ENCODE measurements around the gene DSTN.

DSTN gene

DNA sequence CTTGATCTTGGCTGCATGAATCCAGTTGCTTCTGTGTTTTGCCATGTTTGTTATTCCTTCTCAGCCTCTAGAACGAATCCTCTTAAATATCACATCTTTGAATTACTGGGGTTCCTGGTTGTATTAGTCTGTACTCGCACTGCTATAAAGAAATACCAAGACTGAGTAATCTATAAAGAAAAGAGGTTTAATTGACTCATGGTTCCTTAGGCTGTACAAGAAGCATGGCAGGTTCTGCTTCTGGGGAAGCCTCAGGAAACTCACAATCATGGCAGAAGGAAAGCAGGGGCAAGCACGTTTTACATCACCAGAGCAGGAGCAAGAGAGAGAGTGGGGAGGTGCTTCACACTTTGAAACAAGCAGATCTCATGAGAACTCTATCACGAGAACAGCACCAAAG, 20.7 kb upstream of the DSTN start:
- no peak for DNase-seq (ENCODE audit: low read depth)

- no peak for DNase-seq (ENCODE audit: low read depth)
Measured at GRCh38 chr20:17555106-17555505, 14.8 kb upstream of the DSTN start.

DNA sequence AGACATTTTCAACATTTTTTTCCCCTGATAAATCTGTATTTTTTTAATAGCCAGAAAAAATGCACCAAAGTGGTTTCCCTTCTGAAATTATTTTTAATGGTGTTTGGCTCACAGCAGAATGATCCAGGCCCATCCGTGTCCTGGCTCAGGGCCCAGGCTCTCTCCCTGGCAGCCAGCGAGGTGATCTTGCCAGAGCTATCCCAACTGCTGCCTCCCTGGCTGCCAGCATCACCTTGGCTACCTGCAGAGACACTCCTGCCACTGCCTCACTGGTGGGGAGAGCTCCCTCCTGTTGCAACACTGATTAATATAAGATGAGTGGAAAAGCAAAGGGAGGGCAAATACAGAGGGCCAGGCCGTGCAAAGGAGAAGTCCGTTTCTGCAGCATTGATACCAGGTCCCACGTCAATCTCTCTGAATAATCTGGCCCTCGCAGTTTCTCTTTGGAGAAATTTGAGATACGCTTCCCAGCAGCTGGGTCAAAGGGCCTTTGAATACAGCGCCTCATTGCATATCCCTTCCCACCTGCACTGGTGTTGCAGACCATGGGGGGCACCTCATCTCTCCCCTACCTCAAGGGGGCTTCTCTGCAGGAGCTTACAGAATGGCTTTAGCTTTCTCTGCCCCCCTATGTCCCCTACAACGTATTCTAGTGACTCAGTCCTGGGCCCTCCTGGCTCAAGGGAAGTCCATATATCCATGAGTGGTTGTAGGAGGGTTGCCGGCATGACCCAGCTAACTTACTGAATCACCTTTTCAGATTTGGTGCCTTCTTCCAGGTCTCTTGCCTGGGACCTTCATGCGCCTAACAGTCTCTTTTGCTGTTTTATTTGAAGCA, 12.8 kb upstream of the DSTN start:
- peak; percentile 22 for DNase-seq (ENCODE audit: low read depth)

DNA sequence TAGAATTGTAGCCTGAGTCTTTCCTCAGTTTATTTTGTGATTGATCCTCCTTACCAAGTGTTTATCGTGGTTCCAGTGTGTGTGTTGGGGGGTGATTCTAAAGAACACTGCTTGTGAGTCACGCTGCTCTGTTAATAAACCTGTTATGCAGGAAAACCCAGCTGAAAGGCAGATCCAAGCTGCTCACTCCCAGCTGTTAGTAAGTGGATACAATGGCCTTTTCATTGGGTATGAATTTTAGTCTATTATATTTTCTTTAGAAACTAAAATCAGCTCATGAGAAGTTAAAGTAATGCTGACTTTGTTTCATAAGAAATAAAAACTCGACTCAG, 12.2 kb upstream of the DSTN start:
- peak; percentile 48 for DNase-seq (ENCODE audit: low read depth)

DNA sequence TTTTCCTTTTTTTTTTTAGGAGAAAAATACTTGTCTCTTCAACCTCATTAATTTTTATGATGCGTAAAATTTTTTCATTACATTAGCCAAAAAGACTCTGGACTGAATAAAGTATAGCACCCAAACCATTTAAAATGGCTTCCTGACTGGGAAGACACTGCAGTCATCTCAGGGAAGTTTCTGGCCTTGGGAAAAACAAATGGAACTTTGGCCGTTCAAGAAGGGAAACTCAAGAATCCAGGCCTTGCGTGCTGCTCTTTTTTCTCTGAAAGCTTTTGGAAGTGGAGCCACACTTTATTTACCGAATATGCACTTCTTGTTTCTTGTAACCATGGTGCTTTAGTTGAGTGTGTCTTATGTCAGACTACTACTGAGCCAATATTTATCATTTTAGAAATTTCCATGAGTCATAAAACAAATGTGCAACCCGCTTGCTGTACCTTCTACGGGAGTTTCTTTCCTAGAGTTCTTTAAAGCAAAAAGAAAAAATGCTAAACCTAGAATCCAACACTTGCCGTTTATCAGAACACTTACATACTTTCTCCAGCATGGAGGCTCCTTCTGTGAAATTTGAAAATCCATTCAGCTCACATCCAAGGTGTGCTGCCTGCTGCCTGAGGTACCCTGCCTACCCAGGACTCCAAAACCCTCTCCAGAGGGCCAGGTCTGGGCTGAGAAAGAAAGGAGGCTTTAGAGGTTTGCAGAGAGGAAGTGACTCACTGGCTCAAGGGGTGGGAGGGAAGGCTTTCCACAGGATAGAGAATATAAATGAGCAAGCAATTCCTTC, 11.5 kb upstream of the DSTN start:
- DNase-seq (ENCODE audit: low read depth) = peak; percentile 92

- DNase-seq (ENCODE audit: low read depth) = no peak
Measured at GRCh38 chr20:17558941-17559304, 11.0 kb upstream of the DSTN start.

- no peak for DNase-seq (ENCODE audit: low read depth)
Measured at GRCh38 chr20:17559338-17559737, 10.5 kb upstream of the DSTN start.

DNA sequence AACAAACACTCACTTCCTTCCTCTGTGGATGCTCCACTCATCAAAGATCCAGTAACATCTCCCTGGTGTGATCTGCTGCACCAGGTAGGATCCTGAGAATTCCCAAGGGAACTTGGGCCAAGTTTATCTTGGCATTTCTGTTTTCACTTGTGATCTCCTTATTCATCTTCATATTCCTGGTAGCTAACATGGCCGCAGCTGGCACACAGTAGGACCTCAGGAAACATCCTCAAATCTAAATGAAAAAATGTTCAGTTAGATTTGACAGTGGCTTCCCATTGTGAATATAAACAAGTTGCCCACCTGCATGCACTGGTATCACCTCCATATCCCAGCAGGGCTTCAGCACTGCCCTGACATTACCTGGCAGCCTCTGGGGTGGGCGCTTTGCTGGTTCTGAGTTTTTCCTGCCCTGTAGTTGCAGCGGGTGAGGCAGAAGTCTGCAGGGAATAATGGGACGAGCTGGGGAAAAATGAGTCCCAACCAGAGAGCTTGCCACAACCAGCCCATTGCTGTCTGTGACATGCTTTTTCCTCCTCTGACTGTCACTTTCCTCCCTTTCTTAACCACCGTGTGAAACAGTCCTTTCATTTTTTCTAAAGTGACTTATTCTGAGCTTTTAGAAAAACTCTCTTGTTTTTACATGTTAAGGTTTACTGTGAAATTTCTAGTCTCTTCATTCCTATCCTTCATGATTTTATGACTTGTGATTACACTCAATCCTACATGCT, 9.4 kb upstream of the DSTN start:
- no peak for DNase-seq (ENCODE audit: low read depth)

DNA sequence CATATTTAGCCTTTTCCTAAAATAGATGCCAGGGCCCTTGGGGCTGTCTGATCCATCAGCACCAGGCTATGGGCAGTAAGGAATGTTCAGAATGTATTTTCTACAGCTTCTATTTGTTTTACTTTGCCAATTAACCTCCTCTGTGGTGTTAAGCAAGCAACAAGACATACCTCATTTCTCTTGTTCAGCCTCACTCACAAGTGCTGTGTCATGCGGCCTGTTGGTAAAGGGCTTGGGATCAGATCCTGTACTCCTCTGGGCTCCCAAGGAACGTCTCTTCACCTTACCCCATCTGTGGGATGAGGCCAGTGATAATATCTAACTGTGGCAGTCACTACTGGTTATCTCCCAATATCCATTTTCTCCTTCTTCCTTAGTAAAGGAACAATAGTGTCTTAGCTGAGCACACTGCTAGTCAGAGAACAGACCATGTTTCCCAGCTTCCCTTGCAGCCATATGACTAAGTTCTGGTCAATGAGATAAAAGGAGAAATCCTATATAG, 7.0 kb upstream of the DSTN start:
- peak; percentile 98 for DNase-seq (ENCODE audit: low read depth)

GRCh38 chr20:17565169-17565845, 4.6 kb upstream of the DSTN start:
- DNase-seq (ENCODE audit: low read depth) = peak; percentile 62

GRCh38 chr20:17566345-17566744, 3.5 kb upstream of the DSTN start:
- DNase-seq (ENCODE audit: low read depth) = no peak

DNA sequence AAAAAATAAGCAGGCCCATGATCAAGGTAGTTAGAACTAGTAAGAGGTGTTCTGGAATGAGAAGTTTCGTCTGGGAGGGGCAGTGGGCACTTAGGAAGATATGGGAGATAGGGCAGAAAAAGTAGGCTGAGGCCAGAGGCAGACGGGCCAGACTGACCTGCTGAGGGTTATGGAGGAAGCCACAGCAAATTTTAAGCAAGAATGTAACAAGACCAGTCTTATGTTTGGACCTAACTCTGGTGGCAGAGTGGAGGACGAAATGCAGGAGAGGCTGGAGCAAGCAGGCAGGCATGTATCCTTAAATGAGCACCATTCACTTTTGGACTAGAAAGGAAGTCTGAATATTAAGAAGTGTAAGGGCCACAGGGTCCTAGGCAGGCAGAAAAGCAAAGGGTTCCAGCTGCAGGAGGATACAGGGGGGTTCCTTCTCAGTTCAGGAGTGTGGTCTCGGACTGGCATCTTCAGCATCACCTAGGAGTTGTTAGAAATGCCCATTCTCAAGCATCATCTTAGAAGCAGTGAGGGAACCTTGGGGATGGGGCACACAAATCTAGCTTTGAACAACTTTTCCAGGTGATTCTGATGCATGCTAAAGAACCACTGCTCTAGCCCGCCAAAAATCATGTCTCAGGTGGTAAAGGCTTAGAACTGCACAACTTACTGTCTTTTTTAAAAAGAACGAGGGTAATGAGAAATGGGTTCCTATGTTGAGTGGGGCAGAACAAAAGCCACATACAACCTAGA, 1.7 kb upstream of the DSTN start:
- no peak for DNase-seq (ENCODE audit: low read depth)

DNA sequence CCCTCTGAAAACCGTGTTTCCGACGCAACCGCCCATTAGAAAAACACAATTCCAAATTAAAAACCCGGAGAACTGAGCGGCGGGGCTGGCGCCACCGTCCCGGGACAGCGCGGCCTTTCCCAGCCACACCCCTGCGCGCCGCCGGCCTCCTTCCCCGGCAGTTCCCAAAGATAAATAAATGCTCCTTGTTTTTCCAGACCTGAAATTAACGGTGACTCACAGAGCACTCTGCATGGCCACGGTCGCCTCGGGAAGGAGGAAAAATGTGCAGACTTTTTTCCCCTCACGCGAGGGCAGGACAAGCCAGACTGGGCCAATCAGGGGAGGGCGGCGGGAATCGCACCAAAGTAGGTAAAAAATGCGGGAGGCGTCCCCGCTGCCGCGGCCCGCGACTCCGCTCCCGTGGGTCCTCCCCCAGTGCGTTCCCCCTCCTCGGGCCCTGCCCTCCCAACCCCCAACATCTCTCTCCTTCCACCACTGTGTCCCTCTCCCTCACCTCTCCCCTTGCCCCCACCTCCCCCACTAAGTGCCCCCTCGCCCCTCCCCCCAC, 828 bp upstream of the DSTN start:
- peak; percentile 96 for DNase-seq (ENCODE audit: low read depth)

DNA sequence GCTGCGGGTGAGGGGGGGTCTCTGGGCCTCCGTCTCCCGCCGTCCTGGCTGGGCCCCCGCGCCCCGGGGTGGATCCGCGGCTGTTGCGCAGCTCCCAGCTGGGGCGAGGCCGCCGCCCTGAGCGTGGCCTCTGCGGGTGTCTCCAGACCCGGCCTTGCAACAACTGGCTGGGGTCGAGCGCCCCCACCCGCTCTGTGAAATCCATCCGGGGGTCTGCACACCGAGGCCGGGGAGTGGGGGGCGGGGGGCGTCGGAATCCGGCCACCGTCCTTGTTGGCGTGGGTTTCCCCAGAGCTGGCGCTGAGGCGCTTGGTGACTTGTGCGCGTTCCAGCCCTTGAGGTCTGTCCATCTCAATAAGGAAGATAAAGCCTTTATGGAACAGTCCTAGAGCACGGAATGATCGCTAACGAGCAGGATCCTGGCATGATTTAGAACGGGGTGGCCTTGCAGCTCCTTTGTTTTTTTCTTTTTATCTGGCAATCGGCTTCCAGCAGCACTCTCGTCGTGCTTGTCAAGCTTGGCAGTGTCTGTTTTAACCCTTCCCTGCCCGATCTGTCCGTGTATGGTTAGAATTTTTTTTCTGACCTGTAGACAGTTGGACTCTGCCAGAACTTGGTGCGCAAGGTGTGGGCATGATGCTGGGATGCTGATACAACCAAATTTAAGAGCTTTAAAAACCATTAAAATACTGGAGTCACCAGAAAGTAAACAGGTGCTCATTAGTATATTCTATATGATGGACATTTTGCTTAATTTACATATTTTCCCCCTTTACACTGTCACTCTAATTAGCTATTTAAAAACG, 675 bp downstream of the DSTN start:
- peak; percentile 34 for DNase-seq (ENCODE audit: low read depth)

- DNase-seq (ENCODE audit: low read depth) = no peak
Measured at GRCh38 chr20:17571153-17571527, 1.3 kb downstream of the DSTN start.

DNA sequence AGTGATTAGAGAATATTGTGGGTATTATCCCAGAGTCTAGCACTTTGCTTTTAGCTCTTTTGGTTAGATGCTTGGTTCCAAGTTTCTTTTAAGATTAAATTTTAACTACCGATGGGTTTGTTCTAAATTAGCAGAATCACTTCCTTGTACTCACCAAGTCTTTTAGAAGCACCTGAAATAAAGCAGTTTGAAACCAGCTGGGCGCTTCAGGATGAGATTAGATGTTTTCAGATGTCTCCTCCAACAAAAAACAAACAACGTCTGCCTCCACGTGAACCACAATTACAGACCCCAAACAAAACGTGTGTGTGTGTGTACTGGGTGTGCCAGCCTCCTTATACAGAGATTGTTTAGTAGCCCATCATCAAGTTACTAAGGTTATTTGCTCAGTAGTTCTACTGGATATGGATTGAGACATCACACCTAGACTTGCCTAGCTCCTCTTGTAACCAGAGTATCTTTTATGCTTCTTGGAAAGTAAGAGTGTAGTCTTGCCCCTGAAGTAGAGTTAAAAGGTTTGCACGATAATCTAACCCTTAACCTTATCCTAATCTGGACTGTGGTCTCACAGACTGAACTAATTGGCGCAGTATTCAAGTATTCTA, 2.3 kb downstream of the DSTN start:
- no peak for DNase-seq (ENCODE audit: low read depth)

- no peak for DNase-seq (ENCODE audit: low read depth)
Measured at GRCh38 chr20:17573463-17573862, 3.6 kb downstream of the DSTN start.

- DNase-seq (ENCODE audit: low read depth) = no peak
Measured at GRCh38 chr20:17576215-17576614, 6.3 kb downstream of the DSTN start.

DNA sequence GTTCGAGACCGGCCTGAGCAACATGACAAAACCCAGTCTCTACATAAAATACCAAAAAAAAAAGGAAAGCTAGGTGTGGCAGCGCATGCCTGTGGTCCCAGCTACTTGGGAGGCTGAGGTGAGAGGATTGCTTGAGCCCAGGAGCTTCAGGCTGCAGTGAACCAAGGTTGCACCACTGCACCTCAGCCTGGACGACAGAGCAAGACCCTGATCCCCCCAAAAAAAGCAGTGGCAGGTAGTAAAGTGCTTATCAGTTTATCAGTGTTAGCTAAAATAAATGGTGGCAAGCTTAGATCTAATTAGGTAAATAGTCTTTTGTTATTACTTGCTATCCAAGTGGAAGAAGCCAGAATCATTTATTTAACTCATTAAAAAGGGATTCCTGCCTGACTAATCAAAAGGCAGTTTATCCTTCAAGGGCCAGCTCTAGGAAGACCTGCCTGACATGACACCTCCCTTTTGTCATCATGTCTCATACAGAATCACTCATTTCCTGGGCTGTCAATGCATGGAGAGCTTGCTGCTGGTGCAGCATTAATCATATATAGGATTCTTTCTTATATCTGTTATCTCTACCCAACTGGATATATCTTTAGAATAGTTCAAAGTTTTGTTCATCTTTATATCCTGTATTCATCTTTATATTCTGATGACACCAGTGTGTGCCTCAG, 9.6 kb downstream of the DSTN start:
- no peak for DNase-seq (ENCODE audit: low read depth)

All from fibroblast of gingiva (primary cell).